Measurements from ENCODE around the gene CALML4. TPM values are rescaled to one million over a fixed set of nuclear protein-coding genes. Genes with fewer than 3 reads are reported as not detected.

CALML4 gene
- total RNA-seq, result 10 to 100 TPM in 1 of 4 donors, 1 to 10 TPM in 3; 2.4 to 13.6 (median 4.8) TPM

DNA sequence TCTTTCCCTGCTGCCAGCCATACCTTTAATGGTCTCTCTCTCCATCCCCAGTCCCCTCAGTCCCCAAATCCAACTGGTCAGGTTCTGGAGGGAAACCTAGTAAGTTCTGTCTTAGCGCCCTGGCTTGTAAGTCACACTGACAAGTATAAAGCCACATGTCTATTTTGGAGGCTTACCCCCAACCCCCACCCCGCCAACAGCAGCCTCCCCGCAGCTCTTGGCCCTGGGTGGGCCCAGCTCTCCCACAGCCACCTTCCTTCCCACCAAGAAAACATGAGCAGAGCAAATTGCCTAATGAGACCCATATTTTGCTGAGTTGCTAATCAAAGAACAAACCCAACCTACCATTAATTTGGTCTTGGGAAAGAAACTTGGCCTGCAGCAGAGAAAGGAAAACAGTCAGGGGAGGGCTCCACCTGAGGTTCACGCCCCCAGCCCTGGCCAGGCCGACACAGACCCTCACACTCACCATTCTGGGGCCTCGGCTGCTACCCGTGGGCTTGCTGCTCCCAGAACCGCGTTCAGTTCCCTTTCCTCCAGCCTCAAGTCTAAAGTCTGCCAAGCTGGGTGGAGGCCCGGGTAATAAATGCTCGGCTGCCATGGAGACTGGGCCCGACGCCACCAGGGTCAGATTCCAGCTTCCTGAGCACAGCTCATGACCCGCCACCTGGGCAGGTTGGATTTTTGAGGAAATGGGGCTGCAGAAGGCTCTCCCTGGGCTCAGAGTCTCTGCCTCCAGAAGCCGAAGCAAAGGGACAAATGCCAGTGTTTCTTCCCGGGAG is at the start of gene CALML4:
CALML4 (minus strand) TSS at position 557 of the 782 bp plus-strand sequence; CDS start at position 472, 85 bp downstream.
- DNase-seq (ENCODE audit: low spot score in 2 of 2), result peak; percentile 82 to 86
- Histone ChIP-seq H3K27ac (peak within 1 kb of the TSS; percentile 48), H3K27me3 (no peaks in the 10 kb centered on the region), H3K4me1 (peaks cover 40% of the 10 kb centered on the region), H3K4me3 (peak within 1 kb of the TSS; percentile 33), H3K36me3 (peaks cover 6% of the 10 kb centered on the region), H3K9me3 (no peaks in the 10 kb centered on the region)
- no peak for TF ChIP-seq EP300 (IDR thresholded peaks at IDR 0.05)
- TF ChIP-seq POLR2AphosphoS5 (IDR thresholded peaks at IDR 0.05), result no peak
- no peak for TF ChIP-seq POLR2A (IDR thresholded peaks at IDR 0.05)
- TF ChIP-seq, protein P1, sequence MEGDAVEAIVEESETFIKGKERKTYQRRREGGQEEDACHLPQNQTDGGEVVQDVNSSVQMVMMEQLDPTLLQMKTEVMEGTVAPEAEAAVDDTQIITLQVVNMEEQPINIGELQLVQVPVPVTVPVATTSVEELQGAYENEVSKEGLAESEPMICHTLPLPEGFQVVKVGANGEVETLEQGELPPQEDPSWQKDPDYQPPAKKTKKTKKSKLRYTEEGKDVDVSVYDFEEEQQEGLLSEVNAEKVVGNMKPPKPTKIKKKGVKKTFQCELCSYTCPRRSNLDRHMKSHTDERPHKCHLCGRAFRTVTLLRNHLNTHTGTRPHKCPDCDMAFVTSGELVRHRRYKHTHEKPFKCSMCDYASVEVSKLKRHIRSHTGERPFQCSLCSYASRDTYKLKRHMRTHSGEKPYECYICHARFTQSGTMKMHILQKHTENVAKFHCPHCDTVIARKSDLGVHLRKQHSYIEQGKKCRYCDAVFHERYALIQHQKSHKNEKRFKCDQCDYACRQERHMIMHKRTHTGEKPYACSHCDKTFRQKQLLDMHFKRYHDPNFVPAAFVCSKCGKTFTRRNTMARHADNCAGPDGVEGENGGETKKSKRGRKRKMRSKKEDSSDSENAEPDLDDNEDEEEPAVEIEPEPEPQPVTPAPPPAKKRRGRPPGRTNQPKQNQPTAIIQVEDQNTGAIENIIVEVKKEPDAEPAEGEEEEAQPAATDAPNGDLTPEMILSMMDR (IDR thresholded peaks at IDR 0.05), result no peak
- 47% methylated on average over 3 of the region's 16 CpGs for WGBS

- 15% methylated on average over 7 of the region's 7 CpGs for WGBS
- Histone ChIP-seq H3K27ac (no peak overlapping the region), H3K27me3 (no peaks in the 10 kb centered on the region), H3K4me1 (peaks cover 25% of the 10 kb centered on the region), H3K4me3 (no peak overlapping the region), H3K9me3 (no peaks in the 10 kb centered on the region), H3K36me3 (no peaks in the 10 kb centered on the region)
- DNase-seq (ENCODE audit: low spot score in 2 of 2), result no peak
- TF ChIP-seq POLR2A (IDR thresholded peaks at IDR 0.05) (no peak), EP300 (IDR thresholded peaks at IDR 0.05) (no peak), POLR2AphosphoS5 (IDR thresholded peaks at IDR 0.05) (no peak)
- TF ChIP-seq, protein P1 (IDR thresholded peaks at IDR 0.05), result peak; percentile 84 to 92
Measured at GRCh38 chr15:68252925-68253534, 47.9 kb upstream of the CALML4 start.

- WGBS, result 66% methylated on average over 3 of the region's 3 CpGs
- DNase-seq (ENCODE audit: low spot score in 2 of 2), result no peak
- Histone ChIP-seq H3K4me3 (no peak overlapping the region), H3K27ac (no peak overlapping the region), H3K4me1 (peaks cover 8% of the 10 kb centered on the region), H3K36me3 (no peaks in the 10 kb centered on the region), H3K9me3 (no peaks in the 10 kb centered on the region), H3K27me3 (no peaks in the 10 kb centered on the region)
- TF ChIP-seq POLR2AphosphoS5 (IDR thresholded peaks at IDR 0.05) (no peak), POLR2A (IDR thresholded peaks at IDR 0.05) (no peak), EP300 (IDR thresholded peaks at IDR 0.05) (no peak)
- TF ChIP-seq, protein P1 (IDR thresholded peaks at IDR 0.05), result no peak
Measured at GRCh38 chr15:68249058-68249713, 44.1 kb upstream of the CALML4 start.

- Histone ChIP-seq H3K4me1 (no peaks in the 10 kb centered on the region), H3K9me3 (no peaks in the 10 kb centered on the region), H3K27ac (no peak overlapping the region), H3K36me3 (no peaks in the 10 kb centered on the region), H3K4me3 (no peak overlapping the region), H3K27me3 (no peaks in the 10 kb centered on the region)
- no peak for DNase-seq (ENCODE audit: low spot score in 2 of 2)
- 93% methylated on average over 1 of the region's 1 CpG for WGBS
- no peak for TF ChIP-seq POLR2AphosphoS5 (IDR thresholded peaks at IDR 0.05)
- no peak for TF ChIP-seq EP300 (IDR thresholded peaks at IDR 0.05)
- TF ChIP-seq POLR2A (IDR thresholded peaks at IDR 0.05), result no peak
- TF ChIP-seq, protein P1 (IDR thresholded peaks at IDR 0.05), result no peak
Measured at GRCh38 chr15:68244235-68244634, 39.1 kb upstream of the CALML4 start.
